Adipose tissue (tissue), 3 donors: ENCODE data around the gene COL25A1. TPM values are rescaled to one million over a fixed set of nuclear protein-coding genes. Genes with fewer than 3 reads are reported as not detected.

Experiments used
- polyA plus RNA-seq, 3 donors: library from polyadenylated mRNA; stranded (reverse); fragments of 200-250 nt; gene quantifications; one replicate each; pipeline ENCODE4 v1.2.3, GENCODE V29; 2013
- donor health status: healthy with polysubstance abuse.
- donor health status: Bipolar disorder and iron deficiency.
- donor health status: healthy.

The COL25A1 gene
- polyA plus RNA-seq, 3 donors = 0.32 to 2.1 (median 1.2) TPM

Other genes with a start within 250 kb of the COL25A1 start
- gene SEC24B, start 131.2 kb upstream of the COL25A1 start, polyA plus RNA-seq = 10 to 100 TPM in 1 of 3 donors, 1 to 10 TPM in 2; 9.7 to 13.5 (median 9.7) TPM